Activated CD8-positive, alpha-beta T cell treated with anti-CD3 and anti-CD28 coated beads for 36 hours (primary cell): ENCODE results near the gene ACP6. TPM values are rescaled to one million over a fixed set of nuclear protein-coding genes. Genes with fewer than 3 reads are reported as not detected.
A peak's percentile ranks its signal among the peaks of the same experiment; 100 is the strongest.

Experiments
- ATAC-seq: fragments of 200-7000 bp; cut with Tn5 transposase; one replicate; pipeline ENCODE4 v1.10.0; 2021; ENCODE audit warnings: mild to moderate bottlenecking, moderate library complexity
- CTCF ChIA-PET: fragments of 350-600 bp; sonication (Branson Sonifier 250); formaldehyde crosslinking; loops from one replicate; lab custom pipeline; 2021; ENCODE audit warnings: antibody characterized with exemption; lab: Charles Lee
- POLR2A ChIA-PET: fragments of 350-600 bp; sonication (Branson Sonifier 250); formaldehyde crosslinking; loops from one replicate; lab custom pipeline; 2021; ENCODE audit warnings: antibody characterized with exemption; lab: Charles Lee
- DNase-seq: peaks from one replicate; pipeline ENCODE4 v3.0.0-alpha.2; 2020
- H3K27ac Mint-ChIP-seq: one replicate; pipeline ENCODE4 v1.8.0; 2021; ENCODE audit warnings: mild to moderate bottlenecking, mixed read lengths
- H3K27me3 Mint-ChIP-seq: one replicate; pipeline ENCODE4 v1.8.0; 2021; ENCODE audit warnings: mixed read lengths
- H3K36me3 Mint-ChIP-seq: one replicate; pipeline ENCODE4 v1.8.0; 2021; ENCODE audit warnings: low read depth, mixed read lengths
- H3K4me1 Mint-ChIP-seq: one replicate; pipeline ENCODE4 v1.8.0; 2021; ENCODE audit warnings: low read depth, mixed read lengths
- H3K4me3 Mint-ChIP-seq: one replicate; pipeline ENCODE4 v1.8.0; 2021; ENCODE audit warnings: mild to moderate bottlenecking, moderate library complexity, mixed read lengths
- H3K9me3 Mint-ChIP-seq: one replicate; pipeline ENCODE4 v1.8.0; 2021; ENCODE audit warnings: mixed read lengths
- CTCF ChIP-seq: fragments of 200-600 bp; IDR thresholded peaks from one replicate; pipeline ENCODE4 v1.8.0; 2022; ENCODE audit warnings: antibody characterized with exemption, mild to moderate bottlenecking
- intact Hi-C: fragments of 100-400 bp; cut with micrococcal nuclease; formaldehyde crosslinking; loops from one replicate; pipeline ENCODE4 v1.10.0; 2022
- total RNA-seq, 2 experiments: library from RNA; stranded (reverse); gene quantifications; one replicate each; pipeline ENCODE4 v1.2.3, GENCODE V29; 2021

Gene ACP6
- total RNA-seq, 2 experiments from 2014 or later: 16.9 to 20.9 TPM

GRCh38 chr1:147673406-147673805, 3.1 kb upstream of the ACP6 start:
- intact Hi-C loops: no loop called here
- DNase-seq (no peak), ATAC-seq (no peak)
- Mint-ChIP-seq H3K4me1 (peaks cover 14% of the 10 kb centered on the region), H3K4me3 (no peak overlapping the region), H3K27me3 (peaks cover 4% of the 10 kb centered on the region), H3K36me3 (no peaks in the 10 kb centered on the region), H3K27ac (no peak overlapping the region), H3K9me3 (peaks cover 11% of the 10 kb centered on the region)
- ChIA-PET POLR2A (no interaction called here), CTCF (interaction anchor here (3.5 kb wide), 1 partner anchor 9 kb away, joined by 12 read pairs; no protein-coding TSS in a partner anchor)
- TF ChIP-seq CTCF: no peak

GRCh38 chr1:147669469-147670318, 630 bp downstream of the ACP6 start:
- H3K4me1 Mint-ChIP-seq: peaks cover 20% of the 10 kb centered on the region
- H3K9me3 Mint-ChIP-seq: no peaks in the 10 kb centered on the region
- DNase-seq (peak; percentile 64), ATAC-seq (peak; percentile 57)
- ChIA-PET POLR2A (interaction anchor here (2.1 kb wide), 1 partner anchor 24 kb away, joined by 4 read pairs; no protein-coding TSS in a partner anchor), CTCF (interaction anchor here (1.1 to 2.2 kb wide), 4 partner anchors 28 to 219 kb away, joined by 3 to 10 read pairs (median 4); no protein-coding TSS in a partner anchor)
- H3K36me3 Mint-ChIP-seq: no peaks in the 10 kb centered on the region
- peaks cover 4% of the 10 kb centered on the region for H3K27me3 Mint-ChIP-seq
- TF ChIP-seq CTCF: no peak
- H3K4me3 Mint-ChIP-seq: peak overlapping the region; percentile 90
- peak overlapping the region; percentile 85 for H3K27ac Mint-ChIP-seq
- intact Hi-C loops: no loop called here

- TF ChIP-seq CTCF: peak; percentile 15
- intact Hi-C loops: no loop called here
- no peak overlapping the region for H3K27ac Mint-ChIP-seq
Measured at GRCh38 chr1:147665521-147665920, 4.8 kb downstream of the ACP6 start.

GRCh38 chr1:147664206-147664605, 6.1 kb downstream of the ACP6 start:
- intact Hi-C loops: no loop called here
- no peak for ATAC-seq
- H3K4me3 Mint-ChIP-seq: no peak overlapping the region
- ChIA-PET POLR2A (no interaction called here), CTCF (interaction anchor here (1.5 to 2.0 kb wide), 2 partner anchors 11 to 21 kb away, joined by 3 to 12 read pairs; no protein-coding TSS in a partner anchor)
- peaks cover 25% of the 10 kb centered on the region for H3K4me1 Mint-ChIP-seq
- H3K9me3 Mint-ChIP-seq: no peaks in the 10 kb centered on the region
- no peak overlapping the region for H3K27ac Mint-ChIP-seq
- no peaks in the 10 kb centered on the region for H3K27me3 Mint-ChIP-seq
- TF ChIP-seq CTCF: no peak
- H3K36me3 Mint-ChIP-seq: peaks cover 7% of the 10 kb centered on the region
- DNase-seq: no peak

More at GRCh38 chr1:147665521-147665920, 4.8 kb downstream of the ACP6 start:
- ChIA-PET POLR2A (no interaction called here), CTCF (interaction anchor here (2.0 to 2.1 kb wide), 2 partner anchors 10 to 24 kb away, joined by 8 to 12 read pairs; no protein-coding TSS in a partner anchor)
- Mint-ChIP-seq H3K27me3 (no peaks in the 10 kb centered on the region), H3K4me3 (no peak overlapping the region), H3K36me3 (peaks cover 7% of the 10 kb centered on the region), H3K4me1 (peaks cover 27% of the 10 kb centered on the region), H3K9me3 (no peaks in the 10 kb centered on the region)
- no peak for ATAC-seq
- no peak for DNase-seq

GRCh38 chr1:147654511-147654910, 15.8 kb downstream of the ACP6 start:
- no peak for ATAC-seq
- peaks cover 10% of the 10 kb centered on the region for H3K36me3 Mint-ChIP-seq

More at GRCh38 chr1:147654511-147654910, 15.8 kb downstream of the ACP6 start:
- H3K27ac Mint-ChIP-seq: no peak overlapping the region
- no peak for TF ChIP-seq CTCF
- CTCF ChIA-PET: no interaction called here
- DNase-seq: no peak
- intact Hi-C loops: no loop called here
- POLR2A ChIA-PET: no interaction called here
- no peaks in the 10 kb centered on the region for H3K4me1 Mint-ChIP-seq
- no peak overlapping the region for H3K4me3 Mint-ChIP-seq
- no peaks in the 10 kb centered on the region for H3K27me3 Mint-ChIP-seq
- H3K9me3 Mint-ChIP-seq: no peaks in the 10 kb centered on the region
